NOMO-1 treated with DMSO at 0.1 percent for 48 hours (cell line): Measurements from ENCODE around the gene CLDN9.

Experiments
- DNase-seq: peaks from one replicate; lab custom pipeline; 2025; ENCODE audit not compliant: unreplicated experiment; lab: John Stamatoyannopoulos, UW

Gene CLDN9

DNA sequence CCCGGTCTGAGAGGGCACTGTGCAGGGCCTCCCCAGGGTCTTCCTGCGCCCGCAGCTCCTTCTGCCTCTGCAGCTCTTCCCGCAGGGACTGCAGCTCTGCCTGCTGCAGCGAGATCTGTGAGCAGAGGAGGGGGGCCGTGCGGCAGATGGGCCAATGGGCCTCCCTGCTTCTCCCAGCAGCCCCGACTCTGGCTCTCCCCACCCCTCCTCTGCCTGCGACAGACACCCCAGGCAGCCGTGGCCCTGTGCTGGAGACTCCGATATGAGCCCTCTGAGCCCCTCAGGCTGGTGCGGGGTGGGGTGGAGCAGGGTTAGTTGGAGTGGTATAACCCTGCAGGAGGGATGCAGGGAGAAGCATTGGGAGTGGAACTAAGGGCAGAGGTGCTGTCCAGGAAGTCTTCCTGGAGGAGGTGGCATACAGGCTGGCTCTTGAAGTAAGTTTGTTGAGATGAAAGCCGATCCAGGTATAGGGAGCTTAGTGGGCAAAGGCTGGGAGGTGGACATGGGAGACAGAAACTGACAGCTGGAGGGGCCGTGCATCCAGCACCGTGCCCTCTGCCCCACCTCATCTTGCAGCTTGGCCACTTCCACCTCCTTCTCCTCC, 16.1 kb downstream of the CLDN9 start:
- DNase-seq = no peak

DNA sequence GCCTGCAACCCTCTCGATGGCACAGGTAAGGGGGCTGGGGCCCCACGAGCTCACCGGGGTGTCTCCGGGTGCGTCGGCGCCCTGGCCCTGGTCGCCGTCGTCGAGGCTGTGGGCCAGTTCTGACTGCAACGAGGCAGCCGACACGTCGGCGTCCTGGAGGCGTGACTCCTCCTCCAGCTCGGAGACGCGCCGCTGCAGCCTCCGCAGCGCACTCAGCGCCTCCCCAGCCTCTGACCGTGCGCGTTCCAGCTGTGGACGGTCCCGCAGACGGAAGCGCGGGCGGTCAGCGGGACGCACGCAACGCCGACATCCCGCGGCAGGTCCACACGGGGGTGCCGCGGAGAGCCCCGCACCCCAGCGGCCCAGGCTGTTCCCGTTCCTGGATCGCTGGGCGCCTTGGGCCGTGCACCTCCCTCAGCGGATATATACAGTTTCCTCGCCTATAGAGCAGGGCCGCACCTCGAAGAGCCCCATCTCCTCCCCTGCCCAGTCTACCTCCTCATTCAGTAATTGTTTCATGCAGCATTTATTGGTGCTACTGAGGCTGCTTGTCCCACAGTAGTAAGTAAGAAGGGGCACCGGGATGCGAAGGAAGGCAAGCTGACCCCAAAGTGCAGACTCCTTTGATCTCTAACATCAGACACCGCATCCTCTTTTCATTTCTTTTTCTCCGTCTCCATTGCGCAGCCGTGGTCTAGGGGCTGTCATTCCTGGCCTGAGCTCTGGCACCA, 16.9 kb downstream of the CLDN9 start:
- DNase-seq = peak; percentile 16

DNA sequence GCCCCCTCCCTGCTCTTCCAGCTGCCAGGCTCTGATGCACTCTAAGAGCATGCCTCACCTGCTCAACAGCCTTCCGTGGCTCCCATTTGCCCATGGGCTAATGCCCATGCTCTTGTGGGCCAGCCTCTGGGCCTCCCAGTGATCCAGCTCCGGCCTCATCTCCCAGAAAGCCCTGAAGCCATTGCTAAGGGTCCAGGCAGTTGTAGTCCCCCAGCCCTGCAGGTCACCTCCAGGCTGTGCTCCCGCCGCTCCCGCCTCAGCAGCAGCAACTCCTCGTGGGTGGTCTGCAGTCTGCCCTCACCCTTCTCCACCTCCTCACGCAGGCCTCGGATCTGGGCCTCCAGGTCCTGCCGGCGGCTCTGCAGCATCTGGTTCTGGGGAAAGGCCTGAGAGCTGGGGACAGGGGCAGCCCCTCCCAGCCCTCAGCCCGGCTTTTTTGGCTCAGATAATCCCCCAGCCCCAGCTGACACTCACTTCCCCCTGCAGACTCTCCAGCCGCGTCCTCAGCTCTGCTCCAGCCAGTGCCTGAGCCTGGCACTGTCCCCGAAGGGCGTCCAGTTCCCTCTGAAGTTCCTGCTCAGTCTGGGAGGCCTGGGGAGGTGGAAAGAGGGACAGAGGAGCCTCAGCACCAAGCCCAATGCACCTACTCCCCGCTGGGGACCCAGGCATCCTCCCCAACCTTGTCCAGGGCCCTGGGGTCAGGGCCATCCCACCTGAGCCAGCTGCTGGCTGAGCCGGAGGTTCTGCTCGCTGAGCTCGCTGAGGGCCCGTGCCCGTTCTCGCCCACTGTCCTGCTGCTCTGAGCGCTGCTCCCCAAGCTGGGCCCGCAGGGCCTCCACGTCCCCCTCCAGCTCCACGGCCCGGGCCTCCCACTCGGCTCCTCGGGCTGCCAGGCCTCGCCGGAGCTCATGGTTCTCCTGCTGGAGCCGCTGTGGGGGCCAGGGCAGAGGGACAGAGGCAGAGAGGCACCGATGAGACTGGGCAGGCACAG, 17.8 kb downstream of the CLDN9 start:
- DNase-seq = no peak

DNA sequence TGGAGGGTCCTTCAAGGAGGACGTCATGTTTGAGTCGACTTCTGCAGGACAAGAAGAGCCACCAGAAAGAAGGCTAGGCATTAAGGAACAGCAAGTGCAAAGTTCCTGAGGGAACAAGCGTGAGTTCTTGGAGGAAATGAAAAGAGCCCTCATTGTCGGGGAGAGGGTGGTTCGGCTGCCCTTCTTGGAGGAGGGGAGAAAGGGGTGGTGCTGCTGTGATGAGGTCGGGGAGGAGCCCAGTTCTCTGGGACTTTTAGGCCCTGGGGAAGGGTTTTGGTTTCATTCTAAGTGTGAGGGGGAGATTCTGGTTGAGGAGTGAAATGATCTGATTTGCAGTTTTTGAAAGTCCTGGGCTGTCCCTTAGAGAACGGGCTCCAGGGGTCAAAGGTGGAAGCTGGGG, 19.9 kb downstream of the CLDN9 start:
- DNase-seq = no peak

DNA sequence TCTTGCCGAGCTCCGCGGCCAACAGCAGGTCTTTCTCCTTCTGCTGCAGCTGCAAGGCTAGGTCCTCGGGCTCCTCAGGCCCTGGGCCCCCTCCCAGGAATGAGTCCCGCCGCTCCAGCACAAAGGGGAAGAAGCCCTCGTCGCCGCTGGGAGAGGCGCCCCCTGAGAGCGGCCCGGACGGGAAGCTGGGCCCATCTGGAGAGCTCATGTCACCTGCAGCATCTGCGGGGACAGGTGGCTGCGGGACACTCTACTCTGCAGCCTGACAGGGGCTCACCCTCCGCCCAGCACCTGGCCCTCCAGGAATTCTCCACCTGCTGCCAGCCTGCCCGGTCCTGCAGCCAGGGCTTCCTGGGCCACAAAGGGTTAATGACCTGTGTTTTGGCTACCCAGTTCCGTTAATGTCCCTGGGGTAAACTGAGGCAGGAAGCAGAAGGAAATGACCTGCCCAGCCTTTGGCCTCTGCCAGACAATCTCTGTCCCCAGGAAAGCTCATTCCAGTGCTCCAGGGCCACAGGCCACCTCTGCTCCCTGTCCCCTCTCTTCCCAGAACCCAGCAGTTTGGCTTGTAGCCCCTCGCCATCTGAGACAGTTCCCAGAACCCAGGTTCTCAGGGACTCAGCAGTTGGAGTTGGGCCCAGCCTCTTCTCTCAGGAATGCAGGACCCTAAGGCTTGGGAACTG, 22.7 kb downstream of the CLDN9 start:
- no peak for DNase-seq

DNA sequence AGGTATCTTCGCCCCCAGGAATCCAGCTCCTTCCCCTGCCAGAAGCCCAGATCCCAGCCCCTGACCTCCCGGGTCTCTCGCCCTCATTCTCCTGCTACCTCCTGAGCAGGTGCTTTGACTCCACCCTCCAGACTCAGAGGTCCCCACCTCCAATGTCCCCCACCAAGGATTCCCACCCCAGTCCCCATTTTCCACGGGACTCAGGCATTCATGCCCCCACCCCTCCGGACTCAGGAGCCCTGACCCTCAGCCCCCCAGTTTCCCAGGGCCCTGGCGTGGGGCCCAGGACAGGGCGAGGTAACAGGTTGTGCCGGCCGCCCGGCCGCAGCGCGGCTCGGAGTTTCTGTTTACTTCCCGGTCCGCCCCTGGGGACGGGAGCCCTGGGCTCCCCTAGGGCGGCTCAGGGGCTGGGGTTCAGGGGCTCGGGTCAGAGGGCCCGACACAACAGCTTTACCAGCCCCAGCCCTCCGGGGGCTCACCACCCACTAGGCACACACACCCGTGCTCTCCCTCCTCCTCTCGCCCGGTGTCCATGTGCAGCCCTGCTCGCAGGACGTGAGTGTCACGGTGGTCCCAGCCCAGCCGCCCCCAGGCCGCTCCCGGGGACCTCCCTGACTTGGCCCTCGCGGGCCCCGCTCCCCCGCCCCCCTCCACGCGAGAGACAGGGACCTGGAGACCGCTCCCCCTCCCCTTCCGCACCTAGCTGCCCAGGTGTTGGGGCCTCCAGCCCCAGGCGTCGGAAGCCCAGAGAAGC, 23.4 kb downstream of the CLDN9 start:
- no peak for DNase-seq

DNA sequence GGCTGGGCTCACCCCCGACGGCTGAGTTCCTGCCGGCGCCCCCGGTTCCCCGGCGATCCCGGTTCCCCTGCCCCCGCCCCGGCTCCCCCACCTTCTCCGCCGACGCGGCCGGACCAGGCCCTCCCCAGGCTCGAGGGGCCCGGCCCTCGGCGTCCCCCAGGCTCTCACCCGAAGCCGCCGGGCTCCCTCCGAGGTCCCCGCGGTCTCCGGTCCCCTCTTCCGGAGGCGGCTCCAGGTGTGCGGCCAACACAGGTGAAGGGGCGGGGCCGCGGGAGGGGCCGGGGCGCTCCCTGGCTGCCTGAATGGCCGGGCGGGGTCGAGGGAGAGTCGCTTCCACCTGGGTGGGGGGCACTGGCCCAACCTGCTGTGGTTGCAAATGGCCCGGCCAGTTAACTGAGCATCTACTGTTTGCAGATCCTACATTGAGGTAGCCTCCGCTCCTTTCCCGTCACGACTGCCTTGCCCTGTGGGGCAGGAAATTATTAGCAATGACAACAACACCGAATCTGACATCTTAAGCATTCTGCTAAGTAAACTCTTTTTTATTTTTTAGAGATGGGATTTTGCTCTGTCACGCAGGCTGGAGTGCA, 24.1 kb downstream of the CLDN9 start, which contains the start of gene BICDL2:
Gene BICDL2, minus strand, starts transcription at position 219 of the 590 bp plus-strand sequence. CDS start 1,448 bp downstream, outside the sequence.
- no peak for DNase-seq

DNA sequence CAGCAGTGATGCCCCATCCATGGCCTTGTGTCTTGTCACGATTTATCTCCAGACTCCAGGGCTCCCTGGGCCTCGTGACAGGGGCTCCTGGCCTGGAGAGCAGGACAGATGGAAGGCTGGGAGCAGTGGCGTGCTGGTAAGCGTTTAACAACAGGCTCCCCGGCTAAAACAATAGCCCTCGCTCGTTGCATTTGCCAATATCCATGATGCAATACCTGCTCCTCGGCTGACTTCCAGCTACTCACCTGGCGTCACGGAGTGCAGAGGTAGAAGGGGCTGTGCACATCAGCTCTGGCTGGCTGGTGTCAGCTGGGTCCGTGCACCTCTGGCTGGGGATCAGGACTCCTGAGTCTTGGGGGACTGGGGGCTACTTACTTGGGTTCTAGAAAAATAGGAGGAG, 25.5 kb downstream of the CLDN9 start:
- DNase-seq = no peak

DNA sequence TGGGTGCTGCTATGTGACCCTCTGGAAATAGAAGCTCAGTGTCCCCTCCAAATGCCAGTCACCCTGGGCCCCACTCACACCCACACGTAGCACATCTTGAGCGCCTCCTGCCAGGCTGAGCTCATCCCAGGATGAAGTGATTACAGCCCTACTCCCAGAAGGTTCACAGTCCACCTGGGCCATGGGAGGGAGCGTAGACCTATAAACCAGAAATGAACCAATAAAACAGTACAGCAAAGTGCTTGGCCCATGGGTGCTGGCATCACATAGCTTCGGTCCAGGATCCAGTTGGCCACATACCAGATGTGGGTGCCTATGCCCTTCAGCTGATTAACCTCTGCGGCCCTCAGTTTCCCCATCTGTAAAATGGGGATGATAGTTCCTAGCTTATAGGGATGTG, 26.2 kb downstream of the CLDN9 start:
- DNase-seq = no peak

DNA sequence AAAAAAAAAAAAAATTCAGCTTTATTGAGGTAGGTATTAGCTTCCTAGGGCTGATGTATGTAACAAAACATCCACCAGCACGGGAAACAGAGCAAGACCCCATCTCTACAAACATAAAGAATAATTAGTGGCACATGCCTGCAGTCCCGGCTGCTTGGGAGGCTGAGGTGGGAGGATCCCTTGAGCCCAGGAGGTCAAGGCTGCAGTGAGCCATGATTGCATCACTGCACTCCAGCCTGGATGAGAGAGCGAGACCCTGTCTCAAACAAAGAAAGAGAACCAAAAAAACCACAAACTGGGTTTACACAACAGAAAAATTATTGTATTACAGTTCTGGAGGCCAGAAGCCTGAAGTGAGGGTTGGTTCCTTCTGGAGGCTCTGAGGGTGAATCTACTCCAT, 29.7 kb downstream of the CLDN9 start:
- no peak for DNase-seq

DNA sequence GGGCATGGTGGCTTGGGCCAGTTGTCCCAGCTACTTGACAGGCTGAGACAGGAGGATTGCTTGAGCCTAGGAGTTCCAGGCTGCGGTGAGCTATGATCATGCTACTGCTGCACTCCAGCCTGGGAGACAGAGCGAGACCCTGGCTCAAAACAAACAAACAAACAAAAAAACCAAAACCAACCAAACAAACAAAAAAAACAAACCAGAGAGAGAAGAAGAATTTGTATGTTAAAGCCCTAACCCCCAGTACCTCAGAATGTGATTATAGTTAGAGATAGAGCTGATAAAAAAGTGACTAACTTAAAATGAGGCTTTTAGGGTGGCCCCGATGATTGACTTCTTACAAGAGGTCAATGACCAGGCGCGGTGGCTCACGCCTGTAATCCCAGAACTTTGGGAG, 32.0 kb downstream of the CLDN9 start:
- DNase-seq = no peak

DNA sequence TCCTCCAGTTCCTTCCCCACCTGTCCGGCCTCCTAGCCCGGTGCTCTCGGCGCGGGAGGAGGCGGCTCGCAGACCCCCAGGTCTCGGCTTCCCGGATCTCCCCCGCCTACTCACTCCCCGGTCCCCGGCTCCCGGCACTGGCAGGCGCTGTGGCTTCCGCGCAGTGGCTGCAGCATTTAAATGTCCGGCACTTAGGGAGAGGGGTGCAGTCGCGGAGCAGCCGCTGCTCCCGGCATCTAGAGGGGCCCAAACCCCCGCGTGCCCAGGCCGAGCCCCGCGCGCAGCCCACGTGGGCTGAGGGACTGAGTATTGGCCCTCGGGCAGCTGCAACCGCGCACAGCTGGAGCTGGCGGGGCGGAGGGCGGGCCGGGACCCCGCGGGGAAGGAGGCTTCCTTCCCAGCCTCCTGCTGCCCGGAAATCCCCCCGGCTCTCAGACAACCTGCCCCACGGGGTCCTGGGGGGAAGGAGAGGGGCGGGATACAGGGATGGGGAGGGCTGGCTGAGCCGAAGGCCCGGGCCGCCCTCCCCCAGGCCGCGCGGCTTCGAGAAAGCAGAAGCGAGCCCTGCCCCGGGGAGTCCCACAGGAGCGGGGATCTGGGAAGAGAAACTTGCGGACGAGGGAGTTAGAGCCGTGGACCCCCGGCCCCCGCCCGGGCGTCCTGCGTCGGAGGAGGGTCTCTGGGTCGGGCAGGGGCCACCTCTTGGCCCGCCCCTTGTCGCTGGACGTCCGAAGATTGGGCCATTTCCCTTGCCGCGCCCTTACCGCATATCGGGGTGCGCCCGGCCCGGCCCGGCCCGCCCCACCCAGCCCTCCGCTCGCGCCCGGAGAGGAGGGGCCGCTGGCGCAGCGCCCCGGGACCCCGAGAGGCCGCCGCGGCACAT, 33.3 kb downstream of the CLDN9 start, which contains the start of gene MMP25:
Gene MMP25, plus strand, starts transcription at position 804 of the 883 bp plus-strand sequence. CDS start 357 bp downstream, outside the sequence.
- DNase-seq = peak; percentile 39

DNA sequence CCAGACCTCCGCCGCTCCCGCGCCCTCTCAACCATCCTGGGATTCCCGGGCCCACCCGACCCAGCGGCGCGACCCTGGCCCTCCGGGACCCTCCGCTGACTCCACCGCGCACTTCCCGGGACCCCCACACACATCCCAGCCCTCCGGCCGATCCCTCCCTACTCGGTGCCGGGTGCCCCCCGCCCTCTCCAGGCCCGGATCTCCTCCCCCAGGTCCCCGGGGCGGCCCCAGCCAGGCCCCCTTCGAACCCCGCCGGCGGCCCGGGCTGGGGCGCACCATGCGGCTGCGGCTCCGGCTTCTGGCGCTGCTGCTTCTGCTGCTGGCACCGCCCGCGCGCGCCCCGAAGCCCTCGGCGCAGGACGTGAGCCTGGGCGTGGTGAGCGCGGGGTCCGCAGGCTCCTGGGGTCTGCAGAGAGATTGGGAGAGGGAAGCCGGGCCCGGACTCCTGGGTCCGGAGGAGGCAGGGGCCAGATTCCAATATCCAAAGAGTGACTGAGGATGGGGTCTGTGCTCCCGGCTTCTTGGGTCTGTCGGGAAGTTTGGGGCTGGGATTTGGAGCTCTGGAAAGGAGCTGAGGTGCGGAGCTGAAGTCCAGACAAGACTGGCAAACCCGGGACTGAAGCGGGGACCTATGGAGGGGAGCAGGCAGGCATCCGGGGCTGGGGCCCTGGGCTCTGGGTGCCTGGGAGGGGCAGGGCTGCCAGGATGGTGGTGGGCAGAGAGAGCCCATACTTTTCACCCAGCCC, 34.1 kb downstream of the CLDN9 start:
- no peak for DNase-seq

DNA sequence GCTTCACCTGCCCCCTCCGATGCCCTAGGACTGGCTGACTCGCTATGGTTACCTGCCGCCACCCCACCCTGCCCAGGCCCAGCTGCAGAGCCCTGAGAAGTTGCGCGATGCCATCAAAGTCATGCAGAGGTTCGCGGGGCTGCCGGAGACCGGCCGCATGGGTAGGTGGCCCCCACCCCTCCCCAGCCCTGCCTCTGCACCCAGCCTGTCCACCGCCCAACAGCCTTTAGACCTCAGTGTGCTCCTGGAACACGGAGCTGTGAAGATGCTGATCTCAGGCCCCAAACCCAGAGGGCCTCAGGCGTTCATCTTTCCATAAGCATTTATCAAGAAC, 34.6 kb downstream of the CLDN9 start:
- DNase-seq = no peak

DNA sequence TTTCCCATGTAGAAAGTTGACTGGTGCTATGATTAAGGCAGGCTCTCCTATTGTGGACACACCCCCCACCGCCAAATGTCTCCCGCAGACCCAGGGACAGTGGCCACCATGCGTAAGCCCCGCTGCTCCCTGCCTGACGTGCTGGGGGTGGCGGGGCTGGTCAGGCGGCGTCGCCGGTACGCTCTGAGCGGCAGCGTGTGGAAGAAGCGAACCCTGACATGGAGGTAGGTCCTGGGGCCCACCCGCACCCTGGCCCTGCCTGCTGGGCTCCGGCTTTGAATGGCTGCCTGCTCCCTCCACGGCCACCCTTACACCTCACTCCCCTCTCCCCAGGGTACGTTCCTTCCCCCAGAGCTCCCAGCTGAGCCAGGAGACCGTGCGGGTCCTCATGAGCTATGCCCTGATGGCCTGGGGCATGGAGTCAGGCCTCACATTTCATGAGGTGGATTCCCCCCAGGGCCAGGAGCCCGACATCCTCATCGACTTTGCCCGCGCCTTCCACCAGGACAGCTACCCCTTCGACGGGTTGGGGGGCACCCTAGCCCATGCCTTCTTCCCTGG, 37.3 kb downstream of the CLDN9 start:
- DNase-seq = no peak

DNA sequence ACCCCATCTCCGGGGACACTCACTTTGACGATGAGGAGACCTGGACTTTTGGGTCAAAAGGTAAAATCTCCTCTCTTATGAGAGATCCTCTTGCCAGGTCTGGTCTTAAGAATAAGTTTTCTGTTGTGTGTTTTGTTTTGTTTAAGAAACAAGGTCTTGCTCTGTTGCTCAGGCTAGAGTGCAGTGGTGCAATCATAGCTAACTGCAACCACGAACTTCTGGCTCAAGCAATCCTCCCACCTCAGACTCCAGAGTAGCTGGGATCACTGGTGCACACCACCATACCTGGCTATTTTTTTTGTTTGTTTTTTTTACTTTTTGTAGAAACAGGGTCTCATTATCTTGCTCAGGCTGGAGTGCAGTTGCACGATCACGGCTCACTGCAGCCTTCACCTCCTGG, 37.8 kb downstream of the CLDN9 start:
- no peak for DNase-seq

DNA sequence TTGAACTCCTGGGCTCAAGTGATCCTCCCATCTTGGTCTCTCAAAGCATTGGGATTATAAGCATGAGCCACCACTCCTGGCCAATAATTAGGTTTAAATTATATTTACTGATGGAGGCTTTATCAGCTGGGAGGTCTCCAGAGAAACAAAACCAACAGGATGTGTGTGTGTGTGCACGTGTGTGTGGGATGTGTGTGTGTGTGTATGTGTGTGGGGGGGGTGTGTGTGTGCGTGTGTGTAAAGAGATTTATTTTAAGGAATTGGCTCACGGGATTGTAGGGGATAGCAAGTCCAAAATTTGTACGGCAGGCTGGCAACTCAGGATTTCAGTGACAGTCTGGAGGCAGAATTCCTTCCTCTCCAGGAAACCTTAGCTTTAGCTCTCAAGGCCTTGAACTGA, 38.3 kb downstream of the CLDN9 start:
- no peak for DNase-seq

DNA sequence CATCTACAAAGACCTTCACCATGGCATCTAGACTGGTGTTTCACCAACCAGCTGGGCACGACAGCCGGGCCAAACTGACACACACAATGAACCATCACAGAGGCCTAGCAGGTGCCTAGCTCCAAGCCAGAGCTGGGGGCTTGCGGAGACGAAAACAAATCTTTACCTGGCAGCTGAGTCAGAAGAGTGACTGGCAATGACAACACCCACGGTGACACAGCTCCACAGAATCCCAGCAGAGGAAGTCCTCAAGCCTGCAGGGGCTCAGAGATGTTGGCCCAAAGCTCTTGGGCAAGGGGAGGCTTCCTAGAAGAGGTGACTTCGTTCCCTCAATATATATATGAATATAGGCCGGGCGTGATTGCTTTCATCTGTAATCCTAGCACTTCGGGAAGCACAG, 38.8 kb downstream of the CLDN9 start:
- no peak for DNase-seq
